Hepatocyte (in vitro differentiated cells): ENCODE data around the gene CHTOP. TPM values are rescaled to one million over a fixed set of nuclear protein-coding genes. Genes with fewer than 3 reads are reported as not detected.

Source experiments
- DNase-seq: peaks from one replicate; pipeline ENCODE4 v3.0.0-alpha.2; 2016; ENCODE audit warnings: low spot score
- H2AFZ ChIP-seq: fragments of 200-600 bp; sonication (generic); 2 replicates; pipeline ENCODE4 v1.6.0; 2016; ENCODE audit warnings: antibody characterized with exemption, mild to moderate bottlenecking
- H3K27ac ChIP-seq: fragments of 200-600 bp; sonication (generic); 2 replicates; pipeline ENCODE4 v1.5.1; 2016; ENCODE audit warnings: mild to moderate bottlenecking
- H3K27me3 ChIP-seq: fragments of 200-600 bp; sonication (generic); 2 replicates; pipeline ENCODE4 v1.6.1; 2016
- H3K36me3 ChIP-seq: fragments of 200-600 bp; sonication (generic); replicated peaks from 2 replicates; pipeline ENCODE4 v1.5.1; 2016; ENCODE audit warnings: low read depth; ENCODE audit not compliant: insufficient read depth
- H3K4me1 ChIP-seq: fragments of 200-600 bp; sonication (generic); 2 replicates; pipeline ENCODE4 v1.5.1; 2016; ENCODE audit warnings: mild to moderate bottlenecking, moderate library complexity; ENCODE audit not compliant: insufficient read depth
- H3K4me2 ChIP-seq: fragments of 200-600 bp; sonication (generic); 2 replicates; pipeline ENCODE4 v1.6.0; 2016
- H3K4me3 ChIP-seq: fragments of 200-600 bp; sonication (generic); 2 replicates; pipeline ENCODE4 v1.5.1; 2016; ENCODE audit warnings: mild to moderate bottlenecking
- H3K79me2 ChIP-seq: fragments of 200-600 bp; sonication (generic); 2 replicates; pipeline ENCODE4 v1.6.0; 2017; ENCODE audit warnings: mild to moderate bottlenecking
- H3K9me2 ChIP-seq: fragments of 200-600 bp; sonication (generic); replicated peaks from 2 replicates; pipeline ENCODE4 v1.6.0; 2017; ENCODE audit warnings: mild to moderate bottlenecking; ENCODE audit not compliant: insufficient read depth
- H3K9me3 ChIP-seq: fragments of 200-600 bp; sonication (generic); 2 replicates; pipeline ENCODE4 v1.5.1; 2016; ENCODE audit warnings: low read depth, mild to moderate bottlenecking
- H4K20me1 ChIP-seq: fragments of 200-600 bp; sonication (generic); 2 replicates; pipeline ENCODE4 v1.6.0; 2016; ENCODE audit warnings: mild to moderate bottlenecking; ENCODE audit not compliant: insufficient read depth, poor library complexity, severe bottlenecking
- EZH2 ChIP-seq: fragments of 200-600 bp; sonication (generic); IDR thresholded peaks from 2 replicates; pipeline ENCODE4 v1.6.1; 2016; ENCODE audit warnings: antibody characterized with exemption, mild to moderate bottlenecking, borderline replicate concordance
- EZH2phosphoT487 ChIP-seq: fragments of 200-600 bp; sonication (generic); IDR thresholded peaks from one replicate; pipeline ENCODE4 v1.6.1; 2018; ENCODE audit warnings: antibody characterized with exemption, mild to moderate bottlenecking, low read depth, moderate library complexity; ENCODE audit not compliant: unreplicated experiment, severe bottlenecking
- whole genome bisulfite sequencing: methylation state at CpG from one replicate; pipeline ENCODE4 v1.1.6; 2016; ENCODE audit warnings: low lambda C conversion rate; ENCODE audit errors: missing lambda C conversion rate; 5-methylcytosine and 5-hydroxymethylcytosine counted together
- polyA plus RNA-seq: library from polyadenylated mRNA; unstranded; fragments of >200 nt; fragmentation: Nextera tagmentation; extraction: Ambion mirVana; gene quantifications from 2 replicates; pipeline ENCODE4 v1.2.1, GENCODE V29; 2016
- total RNA-seq: library from RNA; depleted of rRNA; stranded (reverse); fragments of >200 nt; gene quantifications from 2 replicates; pipeline ENCODE4 v1.2.3, GENCODE V29; 2014
- TF ChIP-seq, protein P1 (sequence below): fragments of 200-600 bp; sonication (generic); IDR thresholded peaks from 2 replicates; pipeline ENCODE4 v1.5.1; 2016; ENCODE audit warnings: antibody characterized with exemption, mild to moderate bottlenecking; ENCODE audit not compliant: poor library complexity

The CHTOP gene
- total and polyA plus RNA-seq, 2 experiments from 2014 or later: 50.7 to 65.5 TPM

DNA sequence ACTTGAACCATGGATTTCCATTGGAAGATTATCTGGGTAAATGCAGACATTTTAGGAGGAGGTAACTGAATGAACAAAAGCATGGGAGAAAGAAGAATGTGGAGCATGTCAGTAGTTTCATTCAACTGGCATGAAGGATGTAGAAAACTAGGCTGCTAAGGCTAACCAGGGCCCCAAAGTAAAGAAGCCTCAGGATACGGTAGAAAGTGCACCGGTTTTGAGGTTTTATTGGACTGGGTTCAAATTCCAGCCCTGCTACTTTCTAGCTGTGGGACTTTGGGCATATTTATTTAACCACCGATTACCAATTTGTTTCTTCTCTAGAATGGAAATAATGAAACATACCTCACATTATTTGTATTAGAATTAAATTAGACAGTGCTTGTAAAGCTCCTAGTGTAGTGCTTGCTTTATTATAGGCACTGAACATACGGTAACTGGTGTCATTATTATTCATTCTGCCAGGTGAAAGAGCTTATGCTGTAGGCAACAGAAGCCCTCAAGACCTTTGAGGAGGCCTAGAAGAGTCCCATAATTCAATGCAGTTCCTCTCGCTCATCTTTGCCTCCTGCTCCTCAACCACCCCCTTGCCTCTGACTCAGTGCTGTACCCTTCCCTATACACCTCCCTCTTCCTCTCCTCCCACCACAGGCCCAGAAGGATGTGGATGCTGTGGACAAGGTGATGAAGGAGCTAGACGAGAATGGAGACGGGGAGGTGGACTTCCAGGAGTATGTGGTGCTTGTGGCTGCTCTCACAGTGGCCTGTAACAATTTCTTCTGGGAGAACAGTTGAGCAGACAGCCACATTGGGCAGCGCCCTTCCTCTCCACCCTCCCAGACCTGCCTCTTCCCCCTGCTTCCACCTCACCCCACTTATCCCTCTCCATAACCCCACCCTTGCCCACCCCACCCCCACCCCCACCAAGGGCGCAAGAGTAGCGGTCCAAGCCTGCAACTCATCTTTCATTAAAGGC, 2.5 kb upstream of the CHTOP start:
- Histone ChIP-seq H2AFZ (no peak overlapping the region), H3K27ac (peak overlapping the region; percentile 40), H3K9me3 (no peaks in the 10 kb centered on the region), H3K4me2 (no peak overlapping the region), H3K27me3 (no peaks in the 10 kb centered on the region), H3K79me2 (peaks cover 23% of the 10 kb centered on the region), H3K36me3 (no peaks in the 10 kb centered on the region), H3K4me3 (no peak overlapping the region), H3K4me1 (peaks cover 37% of the 10 kb centered on the region), H4K20me1 (peaks cover 20% of the 10 kb centered on the region), H3K9me2 (no peaks in the 10 kb centered on the region)
- WGBS: 71% methylated on average over 10 of the region's 10 CpGs
- TF ChIP-seq, protein P1, sequence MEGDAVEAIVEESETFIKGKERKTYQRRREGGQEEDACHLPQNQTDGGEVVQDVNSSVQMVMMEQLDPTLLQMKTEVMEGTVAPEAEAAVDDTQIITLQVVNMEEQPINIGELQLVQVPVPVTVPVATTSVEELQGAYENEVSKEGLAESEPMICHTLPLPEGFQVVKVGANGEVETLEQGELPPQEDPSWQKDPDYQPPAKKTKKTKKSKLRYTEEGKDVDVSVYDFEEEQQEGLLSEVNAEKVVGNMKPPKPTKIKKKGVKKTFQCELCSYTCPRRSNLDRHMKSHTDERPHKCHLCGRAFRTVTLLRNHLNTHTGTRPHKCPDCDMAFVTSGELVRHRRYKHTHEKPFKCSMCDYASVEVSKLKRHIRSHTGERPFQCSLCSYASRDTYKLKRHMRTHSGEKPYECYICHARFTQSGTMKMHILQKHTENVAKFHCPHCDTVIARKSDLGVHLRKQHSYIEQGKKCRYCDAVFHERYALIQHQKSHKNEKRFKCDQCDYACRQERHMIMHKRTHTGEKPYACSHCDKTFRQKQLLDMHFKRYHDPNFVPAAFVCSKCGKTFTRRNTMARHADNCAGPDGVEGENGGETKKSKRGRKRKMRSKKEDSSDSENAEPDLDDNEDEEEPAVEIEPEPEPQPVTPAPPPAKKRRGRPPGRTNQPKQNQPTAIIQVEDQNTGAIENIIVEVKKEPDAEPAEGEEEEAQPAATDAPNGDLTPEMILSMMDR: no peak
- TF ChIP-seq EZH2 (no peak), EZH2phosphoT487 (no peak)
- no peak for DNase-seq

DNA sequence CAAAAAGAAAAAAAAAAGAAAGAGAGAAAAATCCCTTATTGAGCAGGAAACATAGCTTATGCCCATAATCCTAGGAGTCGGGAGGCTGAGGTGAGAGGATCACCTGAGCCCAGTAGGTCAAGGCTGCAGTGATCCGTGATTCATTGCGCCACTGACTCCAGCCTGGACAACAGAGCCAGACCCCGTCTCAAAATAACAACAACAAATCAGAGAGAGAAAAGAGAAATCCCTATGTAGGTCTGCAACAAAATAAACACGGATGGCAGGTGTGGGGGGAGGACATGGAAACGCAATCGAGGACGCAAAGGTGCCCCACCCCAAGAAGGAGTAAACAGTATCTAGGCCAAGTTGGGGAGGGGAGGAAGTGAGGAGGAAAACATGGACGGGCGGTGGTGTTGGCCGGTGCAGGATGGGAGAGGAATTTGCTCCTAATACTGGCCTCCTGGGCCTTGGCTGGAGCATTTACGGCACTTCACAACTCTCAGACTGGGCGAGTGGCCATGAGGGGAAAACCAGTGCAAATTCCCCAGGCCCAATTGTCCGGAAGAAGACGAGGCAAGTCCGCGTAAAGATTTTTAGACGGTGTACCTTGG, 609 bp upstream of the CHTOP start:
- Histone ChIP-seq H3K4me2 (peak overlapping the region; percentile 49), H3K79me2 (peaks cover 39% of the 10 kb centered on the region), H3K27ac (peak overlapping the region; percentile 50)

DNA sequence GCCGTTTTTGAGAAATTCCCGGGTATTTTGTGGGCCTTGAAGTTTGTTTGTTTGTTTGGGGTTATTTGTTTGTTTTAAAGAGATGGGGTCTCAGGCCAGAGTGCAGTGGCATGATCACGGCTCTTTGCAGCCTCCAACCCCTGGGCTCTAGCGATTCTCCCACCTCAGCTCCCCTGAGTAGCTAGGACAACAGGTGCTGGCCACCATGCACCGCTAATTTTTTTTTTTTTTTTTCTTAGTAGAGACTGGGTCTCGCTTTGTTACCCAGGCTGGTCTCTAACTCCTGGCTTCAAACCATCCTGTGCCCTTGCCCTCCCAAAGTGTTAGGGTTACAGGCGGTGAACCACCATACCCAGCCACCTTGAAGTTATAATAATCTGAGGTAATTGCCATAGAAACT, 2.0 kb downstream of the CHTOP start:
- H3K79me2 ChIP-seq: peaks cover 65% of the 10 kb centered on the region
- no peaks in the 10 kb centered on the region for H3K9me3 ChIP-seq

More for the DNA sequence above, 609 bp upstream of the CHTOP start:
- Histone ChIP-seq H3K4me3 (no peak overlapping the region), H3K36me3 (no peaks in the 10 kb centered on the region), H3K9me2 (no peaks in the 10 kb centered on the region), H3K27me3 (no peaks in the 10 kb centered on the region), H3K4me1 (peaks cover 21% of the 10 kb centered on the region), H4K20me1 (peaks cover 31% of the 10 kb centered on the region), H2AFZ (no peak overlapping the region), H3K9me3 (no peaks in the 10 kb centered on the region)
- no peak for DNase-seq
- whole genome bisulfite sequencing: 67% methylated on average over 18 of the region's 18 CpGs
- TF ChIP-seq EZH2 (no peak), EZH2phosphoT487 (no peak)
- TF ChIP-seq, protein P1: no peak

More for the DNA sequence above, 2.0 kb downstream of the CHTOP start:
- Histone ChIP-seq H3K4me1 (peaks cover 14% of the 10 kb centered on the region), H3K9me2 (no peaks in the 10 kb centered on the region), H3K4me3 (no peak overlapping the region), H3K27me3 (no peaks in the 10 kb centered on the region), H4K20me1 (peaks cover 40% of the 10 kb centered on the region), H3K4me2 (peak overlapping the region; percentile 84), H3K36me3 (peaks cover under 1% of the 10 kb centered on the region), H2AFZ (no peak overlapping the region), H3K27ac (no peak overlapping the region)
- TF ChIP-seq, protein P1: no peak
- no peak for TF ChIP-seq EZH2phosphoT487
- no peak for TF ChIP-seq EZH2
- WGBS: 94% methylated on average over 7 of the region's 7 CpGs
- no peak for DNase-seq
